Dedifferentiated amniotic fluid mesenchymal stem cell (primary cell): ENCODE results near the gene PFDN2.
"Not testable (repeated sequence)": the region's sequence is repeated elsewhere in the genome, so short reads cannot be mapped to it uniquely, and the experiment has no call there.

ENCODE experiments used
- DNase-seq: peaks from one replicate; pipeline ENCODE4 v3.0.0-alpha.2; 2016; ENCODE audit errors: extremely low spot score

Gene PFDN2

DNA sequence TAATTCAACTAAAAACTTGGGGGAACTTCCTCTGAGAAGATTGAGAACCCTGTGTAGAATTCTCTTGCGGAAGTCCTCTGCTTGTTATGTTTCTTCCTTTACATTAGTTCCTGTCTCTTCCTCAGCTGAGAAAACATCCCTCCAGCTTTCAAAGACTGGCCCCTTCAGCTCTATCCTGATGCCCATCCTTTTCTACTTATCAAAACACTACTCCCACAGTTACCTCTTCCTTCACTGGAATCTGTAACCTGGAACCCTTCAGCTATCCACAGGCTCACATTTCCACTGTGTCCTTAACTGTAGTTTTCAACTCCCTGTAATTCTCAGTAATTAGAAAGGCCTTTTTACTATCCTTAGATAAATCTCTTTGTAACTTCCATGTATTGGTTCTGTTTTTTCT lies 20.6 kb upstream of the PFDN2 start:
- DNase-seq: no peak

DNA sequence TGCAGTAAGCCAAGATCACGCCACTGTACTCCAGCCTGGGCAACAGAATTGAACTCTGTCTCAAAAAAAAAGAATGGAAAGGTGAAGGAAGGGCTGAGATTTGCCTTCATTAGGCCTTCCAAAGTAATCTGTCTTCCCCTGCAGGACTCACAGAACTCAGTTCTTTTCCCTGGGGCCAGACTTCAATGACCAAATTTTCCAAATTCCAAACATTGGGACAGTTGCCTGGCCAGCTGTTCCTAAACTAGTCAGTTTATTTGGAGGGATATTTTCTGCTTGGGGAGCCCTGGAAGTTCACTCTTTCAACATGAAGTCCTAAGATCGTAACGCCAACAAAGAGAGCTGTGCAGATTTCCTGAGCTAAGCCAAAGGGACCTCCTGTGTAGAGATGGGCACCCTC lies 20.0 kb upstream of the PFDN2 start:
- DNase-seq: no peak

DNA sequence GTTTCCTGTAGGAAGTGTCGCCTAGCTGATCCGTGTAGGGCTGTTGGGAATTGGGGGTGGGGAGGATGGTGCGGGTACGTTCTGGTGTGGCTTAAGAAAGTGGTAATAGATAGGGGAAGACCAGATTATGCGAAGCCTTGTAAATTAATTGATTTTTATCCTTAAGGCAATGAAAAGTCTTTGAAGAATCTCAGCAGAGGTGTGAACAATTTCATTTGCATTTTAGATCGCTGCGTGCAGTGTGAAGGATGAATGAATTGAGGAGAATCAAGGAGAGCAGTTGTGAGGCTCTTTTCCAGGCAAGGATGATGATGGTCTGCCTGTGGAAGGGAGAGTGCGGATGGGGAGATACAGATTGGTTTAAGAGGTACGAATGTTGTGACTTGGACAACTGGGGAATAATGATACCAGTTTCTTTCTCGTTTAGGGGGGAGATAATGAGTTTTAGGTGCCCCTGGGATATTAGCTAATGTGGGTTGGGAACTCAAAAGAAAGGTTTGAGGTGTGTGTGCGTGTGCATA lies 15.4 kb upstream of the PFDN2 start:
- DNase-seq: no peak

DNA sequence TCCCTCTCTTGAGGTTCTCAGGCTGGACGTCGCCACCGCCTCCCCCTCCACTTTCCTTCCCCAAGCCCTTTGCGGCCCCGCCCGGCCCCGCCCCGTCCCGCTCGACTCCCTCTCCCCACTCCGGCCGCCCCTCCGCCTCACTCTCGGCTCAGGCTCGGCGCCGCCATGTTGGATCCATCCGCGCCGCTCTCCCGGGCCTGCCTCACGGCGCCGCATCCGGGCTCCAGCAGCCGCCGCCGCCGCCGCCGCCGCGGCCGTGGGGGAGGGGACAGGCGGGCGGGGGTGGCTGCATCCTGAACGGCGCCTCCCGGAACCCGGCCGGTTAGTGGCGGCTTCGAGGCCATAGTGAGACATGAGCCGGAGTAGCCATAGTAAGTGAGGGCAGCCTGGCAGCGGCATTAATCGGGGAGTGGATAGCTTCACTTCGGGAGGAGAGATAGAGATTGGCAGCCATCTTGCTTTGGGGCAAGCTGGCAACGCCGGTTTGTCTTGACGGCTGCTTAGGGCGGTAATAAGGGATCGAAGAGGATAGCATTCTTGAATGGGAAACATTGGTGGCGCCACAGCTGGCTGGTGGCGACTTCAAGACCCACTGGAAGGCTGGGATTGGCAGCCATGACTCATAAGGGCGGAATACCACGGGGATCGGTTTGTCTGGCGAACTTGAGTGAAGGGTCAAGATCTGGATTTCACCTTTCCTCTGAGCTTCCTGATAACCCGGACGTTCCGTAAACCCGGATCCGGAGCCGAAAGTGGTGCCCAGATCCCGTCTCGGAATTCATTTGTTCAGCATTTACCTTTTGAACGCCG lies 14.8 kb upstream of the PFDN2 start, which contains the start of gene DEDD:
TSS of gene DEDD (minus strand) at position 258 of the 810 bp plus-strand sequence. CDS start 8,205 bp downstream, outside the sequence.
- DNase-seq: peak; percentile 89

DNA sequence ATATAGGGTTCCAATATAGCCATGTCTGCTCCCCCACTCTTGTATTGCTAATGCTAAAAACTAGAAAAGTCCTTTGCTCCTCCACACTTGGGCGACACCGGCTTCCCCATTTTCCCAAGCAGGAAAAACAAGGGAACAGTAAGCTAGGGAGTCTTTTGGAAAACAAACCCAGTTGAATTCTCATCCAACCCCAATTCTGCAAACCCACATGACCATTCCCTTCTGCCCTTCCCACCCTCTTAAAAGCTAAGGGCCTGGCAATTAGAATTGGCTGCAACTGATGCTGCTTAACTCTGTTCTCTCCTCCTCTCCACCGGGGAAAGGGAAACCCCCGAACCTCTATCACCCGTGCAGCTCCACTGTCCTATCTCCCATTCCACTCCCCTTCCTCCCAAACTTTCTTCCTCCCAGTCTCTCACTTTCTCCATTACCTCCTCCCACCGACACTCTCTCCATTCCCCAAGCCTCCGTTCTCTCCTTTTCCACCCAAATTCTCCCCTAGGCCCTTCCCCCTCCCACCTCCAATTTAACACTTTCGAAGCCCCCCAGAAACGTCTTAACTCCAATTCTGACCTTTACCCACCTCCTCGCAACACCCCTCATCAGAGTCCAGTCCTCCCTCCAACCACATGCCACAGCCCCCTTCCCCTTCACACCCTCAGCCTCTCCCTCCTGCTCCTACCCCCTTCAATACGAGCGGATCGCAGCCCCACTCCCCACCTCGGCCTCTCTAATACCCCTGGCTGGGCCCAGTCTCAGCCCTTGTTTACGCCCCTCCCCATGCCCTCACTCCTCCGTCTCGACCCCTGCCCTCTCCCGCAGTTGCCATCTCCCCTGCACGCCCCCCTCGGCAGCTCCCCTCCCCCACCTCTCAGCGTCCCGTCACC lies 13.9 kb upstream of the PFDN2 start:
- peak; percentile 39 for DNase-seq

DNA sequence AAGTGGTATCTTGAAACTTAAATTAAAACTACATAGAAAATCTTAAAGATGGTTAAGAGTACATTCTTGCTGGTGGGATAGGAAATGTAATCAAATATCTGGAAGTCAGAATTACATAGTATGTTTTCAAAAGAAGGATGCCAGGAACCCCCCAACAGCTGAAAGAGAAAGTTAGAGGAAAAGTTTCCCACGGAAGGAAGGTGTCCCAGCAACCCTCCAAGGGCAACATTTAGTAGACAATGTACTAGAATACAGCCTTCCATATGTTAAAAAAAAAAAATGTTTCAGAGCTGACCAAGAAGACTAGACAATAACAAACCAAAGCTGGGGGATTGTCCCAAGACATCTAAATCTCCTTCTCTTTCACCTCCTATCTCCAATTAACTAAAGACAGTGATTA lies 12.4 kb upstream of the PFDN2 start:
- no peak for DNase-seq

DNA sequence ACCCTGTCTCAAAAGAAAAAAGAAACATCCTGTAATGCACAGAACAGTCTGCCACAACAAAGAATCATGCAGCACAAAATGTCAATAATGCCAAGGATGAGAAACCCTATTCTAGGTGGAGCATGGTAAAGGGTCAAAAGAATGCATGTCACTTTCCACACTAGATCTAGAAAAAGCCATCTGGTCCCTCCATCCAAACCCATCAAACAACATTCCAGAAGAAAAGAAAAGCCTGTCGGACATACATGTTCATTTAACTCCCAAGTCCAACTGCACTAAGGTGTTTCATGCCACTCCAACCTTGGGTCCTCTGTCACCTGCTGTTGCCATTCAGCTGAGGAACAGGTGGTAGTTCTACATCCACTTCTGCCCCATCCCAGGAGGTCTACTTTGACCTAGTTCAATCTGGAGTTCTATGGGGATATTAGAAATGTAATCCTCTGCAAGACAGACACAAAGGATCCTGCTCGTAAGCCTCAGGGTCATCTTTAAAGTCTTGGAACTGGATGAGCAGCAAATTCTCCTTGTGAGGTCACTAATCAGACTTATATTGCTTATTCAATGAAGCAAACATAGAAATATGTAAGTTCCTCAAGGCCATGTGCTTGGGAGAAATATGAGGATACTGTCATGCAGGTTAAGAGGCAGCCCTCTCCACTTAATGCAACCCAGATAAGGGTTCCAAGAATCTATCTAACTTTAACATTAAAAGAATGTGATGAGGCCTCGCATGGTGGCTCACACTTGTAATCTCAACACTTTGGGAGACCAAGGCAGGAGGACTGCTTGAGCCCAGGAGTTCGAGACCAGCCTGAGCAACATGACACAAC lies 11.0 kb upstream of the PFDN2 start:
- no peak for DNase-seq

DNA sequence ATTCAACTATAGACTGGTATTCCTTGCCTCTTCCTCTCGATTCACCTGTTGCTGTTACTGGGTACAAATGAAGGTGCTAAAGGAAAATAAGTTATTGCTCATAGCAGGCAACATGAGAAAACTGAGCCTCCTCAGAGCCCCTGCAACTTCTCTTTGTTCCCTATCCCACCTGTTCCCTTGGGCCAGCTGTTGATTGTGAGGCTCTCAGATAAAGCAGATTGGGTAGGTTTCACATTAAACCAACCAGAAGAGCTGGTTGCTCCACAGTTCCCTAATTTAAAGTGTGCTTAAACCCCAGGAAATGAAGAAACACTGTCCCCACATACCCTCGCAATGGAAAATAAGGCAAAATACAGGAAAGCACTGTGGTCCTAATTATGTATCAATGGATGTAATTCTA lies 9.8 kb upstream of the PFDN2 start:
- no peak for DNase-seq

DNA sequence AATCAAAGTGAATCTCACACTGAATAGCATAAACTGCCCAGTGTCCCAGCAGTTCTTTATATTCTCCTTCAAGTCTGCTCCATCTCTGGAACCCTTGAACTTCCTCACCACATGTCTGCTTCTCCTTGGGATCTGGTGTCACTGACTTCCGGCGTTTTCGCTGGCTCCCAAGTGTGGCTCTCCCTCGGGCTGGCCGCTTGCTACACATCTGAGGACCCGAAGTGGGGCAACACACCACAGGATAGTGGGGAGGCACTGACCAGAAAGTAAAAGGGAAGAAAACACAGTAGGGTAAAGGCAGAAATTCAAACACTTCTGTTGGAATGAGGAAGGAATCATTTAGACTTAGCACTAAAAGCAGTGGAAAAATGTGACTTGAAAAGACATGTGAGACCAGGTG lies 5.1 kb upstream of the PFDN2 start:
- DNase-seq: no peak

DNA sequence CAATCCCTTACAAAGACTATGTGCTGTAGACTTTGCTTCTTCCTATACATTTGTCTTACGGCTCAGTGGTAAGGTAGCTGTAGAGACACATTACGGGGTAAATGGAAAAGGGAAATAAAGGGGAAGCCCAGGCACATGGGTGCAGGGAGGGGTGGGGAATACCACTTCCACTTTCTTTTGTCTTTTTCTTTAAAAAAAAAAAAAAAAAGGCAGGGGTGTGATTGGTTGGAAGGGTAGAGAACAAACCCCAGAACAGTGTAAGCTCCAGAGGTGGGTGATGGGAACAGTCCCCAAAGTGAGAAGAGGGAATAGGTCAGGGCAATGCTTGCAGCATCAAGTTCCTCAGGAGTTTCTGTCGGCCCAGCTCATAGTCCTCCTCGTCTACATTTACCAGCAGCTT lies 4.0 kb upstream of the PFDN2 start:
- DNase-seq: no peak

DNA sequence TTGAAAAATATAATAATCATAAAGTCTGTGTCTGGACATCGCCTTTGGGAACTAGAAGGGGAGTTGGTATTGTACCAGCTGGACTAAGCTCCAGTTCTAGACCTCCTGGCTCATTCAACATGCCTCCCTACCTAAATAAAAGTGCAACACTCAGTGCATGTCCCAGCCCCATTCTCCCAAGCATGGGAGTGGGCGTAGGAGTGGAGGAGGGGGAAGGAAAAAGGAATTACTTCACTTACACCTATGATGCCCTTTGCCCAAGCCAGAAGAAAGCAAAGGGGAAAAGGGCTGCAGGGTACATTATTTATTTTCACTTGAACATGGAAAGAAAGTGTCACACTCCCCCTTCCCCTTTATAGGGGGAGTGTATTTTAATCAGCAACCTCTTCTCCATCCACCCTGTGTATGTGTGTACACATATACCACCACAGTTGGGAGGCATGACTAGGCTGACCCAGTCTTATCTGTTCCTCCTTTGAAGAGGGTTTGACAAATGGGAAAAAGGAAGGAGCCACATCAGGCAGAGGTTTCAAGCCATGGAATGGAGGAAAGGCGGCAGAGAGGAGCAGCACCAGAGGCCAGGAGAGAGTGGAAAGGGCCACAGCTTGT lies 3.3 kb upstream of the PFDN2 start:
- DNase-seq: no peak

DNA sequence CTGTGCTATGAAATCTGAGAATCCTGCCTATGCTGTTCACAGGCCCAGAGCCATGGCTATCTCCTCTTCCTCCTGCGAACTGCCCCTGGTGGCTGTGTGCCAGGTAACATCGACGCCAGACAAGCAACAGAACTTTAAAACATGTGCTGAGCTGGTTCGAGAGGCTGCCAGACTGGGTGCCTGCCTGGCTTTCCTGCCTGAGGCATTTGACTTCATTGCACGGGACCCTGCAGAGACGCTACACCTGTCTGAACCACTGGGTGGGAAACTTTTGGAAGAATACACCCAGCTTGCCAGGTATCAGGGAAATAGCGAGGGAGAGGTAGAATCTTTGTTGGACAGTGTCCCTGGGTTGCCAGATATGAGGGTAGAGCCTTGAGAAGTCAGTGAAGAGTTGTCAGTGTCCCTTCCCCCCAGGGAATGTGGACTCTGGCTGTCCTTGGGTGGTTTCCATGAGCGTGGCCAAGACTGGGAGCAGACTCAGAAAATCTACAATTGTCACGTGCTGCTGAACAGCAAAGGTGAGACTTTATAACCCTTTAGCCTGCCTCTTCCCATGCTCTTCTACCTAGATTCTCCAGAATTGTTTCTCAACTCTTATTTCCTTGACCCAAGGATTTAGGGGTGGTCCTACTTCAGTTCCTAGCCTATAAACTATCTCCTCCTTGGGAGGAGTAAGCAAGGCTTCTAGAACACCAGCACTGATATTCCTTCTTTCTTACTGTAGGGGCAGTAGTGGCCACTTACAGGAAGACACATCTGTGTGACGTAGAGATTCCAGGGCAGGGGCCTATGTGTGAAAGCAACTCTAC lies 1.5 kb upstream of the PFDN2 start:
- peak; percentile 59 for DNase-seq

DNA sequence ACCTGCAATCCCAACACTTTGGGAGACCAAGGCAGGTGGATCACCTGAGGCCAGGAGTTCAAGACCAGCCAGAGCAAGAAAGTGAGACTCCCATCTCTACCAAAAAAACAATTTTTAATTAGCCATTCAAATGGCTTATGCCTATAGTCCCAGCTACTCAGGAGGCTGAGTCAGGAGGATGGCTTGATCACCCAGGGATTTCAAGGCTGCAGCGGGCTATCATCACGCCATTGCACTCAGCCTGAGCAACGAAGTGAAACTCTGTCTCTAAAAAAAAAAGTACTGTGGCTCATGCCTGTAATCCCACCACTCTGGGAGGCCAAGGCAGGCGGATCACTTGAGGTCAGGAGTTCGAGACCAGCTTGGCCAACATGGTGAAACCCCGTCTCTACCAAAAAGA lies 1.9 kb downstream of the PFDN2 start:
- not testable (repeated sequence) for DNase-seq

DNA sequence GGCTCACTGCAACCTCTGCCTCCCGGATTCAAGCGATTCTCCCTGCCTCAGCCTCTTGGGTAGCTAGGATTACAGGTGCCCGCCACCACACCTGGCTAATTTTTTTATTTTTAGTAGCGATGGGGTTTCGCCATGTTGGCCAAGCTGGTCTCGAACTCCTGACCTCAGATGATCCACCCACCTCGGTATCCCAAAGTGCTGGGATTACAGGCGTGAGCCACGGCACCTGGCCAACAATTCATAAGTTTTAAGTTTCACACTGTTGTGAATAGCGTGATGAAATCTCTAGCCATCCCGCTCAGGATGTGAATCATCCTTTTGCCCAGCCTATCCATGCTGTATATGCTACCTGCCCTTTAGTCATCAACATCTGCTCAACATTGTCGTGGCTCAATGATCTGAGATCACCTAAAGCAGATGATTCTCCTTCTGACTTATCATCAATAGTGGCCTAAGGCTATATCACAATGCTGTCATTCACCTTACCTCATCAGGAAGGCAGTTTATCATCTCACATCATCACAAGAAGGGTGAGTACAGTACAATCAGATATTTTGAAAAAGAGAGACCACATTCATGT lies 2.6 kb downstream of the PFDN2 start:
- DNase-seq: no peak

DNA sequence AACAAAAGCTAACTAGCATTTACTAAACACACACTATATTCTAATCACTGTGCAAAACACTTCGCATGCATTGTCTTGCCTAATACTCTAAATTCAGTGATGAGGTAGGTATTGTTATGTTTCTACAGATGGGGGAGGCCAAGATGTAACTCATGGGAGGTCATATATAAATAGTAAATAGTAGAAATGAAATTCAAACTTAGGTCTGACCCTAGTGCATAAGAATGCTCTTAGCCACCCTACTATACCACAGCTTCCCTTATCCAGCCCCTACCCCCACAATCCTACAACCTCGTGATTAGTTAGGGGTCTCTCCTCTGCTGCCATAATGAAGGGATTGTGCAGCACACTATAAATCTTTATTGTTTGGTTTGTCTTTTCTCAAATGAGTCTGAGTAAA lies 3.3 kb downstream of the PFDN2 start:
- DNase-seq: no peak

DNA sequence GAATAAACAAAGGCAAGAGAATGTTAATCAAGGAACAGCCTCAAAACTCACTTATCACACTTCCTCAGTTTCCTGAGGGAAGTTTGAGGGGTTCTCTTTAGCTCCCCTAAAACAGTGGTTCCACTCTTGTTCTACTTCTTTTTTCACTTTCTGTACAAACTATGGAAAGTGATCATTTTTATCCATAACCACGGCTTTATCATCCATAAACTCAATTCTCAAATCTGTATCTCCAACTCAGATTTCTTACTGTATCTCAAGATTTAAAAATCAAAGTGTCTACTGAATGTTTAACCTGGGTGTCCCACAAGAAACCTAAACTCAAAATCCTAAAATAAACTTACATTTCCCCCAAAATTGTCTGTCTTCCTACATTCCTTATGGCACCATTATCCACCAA lies 3.9 kb downstream of the PFDN2 start:
- DNase-seq: no peak

DNA sequence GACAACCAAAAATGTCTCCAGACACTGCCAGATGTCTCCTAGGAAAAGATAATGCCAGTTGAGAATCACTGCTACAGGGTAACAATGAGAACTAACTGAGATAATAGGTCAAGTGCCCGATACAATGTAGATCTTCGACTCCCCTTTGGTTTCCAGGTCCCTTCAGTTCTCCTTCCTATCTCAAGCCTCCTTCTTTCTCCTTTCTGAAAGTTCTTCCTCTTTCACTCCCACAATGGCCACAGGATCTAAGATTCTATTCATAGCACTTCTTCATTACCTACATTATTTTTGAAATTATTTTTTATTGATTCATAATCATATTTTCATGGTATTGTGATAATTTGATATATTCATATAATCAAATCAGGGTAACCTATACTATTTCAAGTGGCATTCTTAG lies 6.3 kb downstream of the PFDN2 start:
- DNase-seq: no peak

DNA sequence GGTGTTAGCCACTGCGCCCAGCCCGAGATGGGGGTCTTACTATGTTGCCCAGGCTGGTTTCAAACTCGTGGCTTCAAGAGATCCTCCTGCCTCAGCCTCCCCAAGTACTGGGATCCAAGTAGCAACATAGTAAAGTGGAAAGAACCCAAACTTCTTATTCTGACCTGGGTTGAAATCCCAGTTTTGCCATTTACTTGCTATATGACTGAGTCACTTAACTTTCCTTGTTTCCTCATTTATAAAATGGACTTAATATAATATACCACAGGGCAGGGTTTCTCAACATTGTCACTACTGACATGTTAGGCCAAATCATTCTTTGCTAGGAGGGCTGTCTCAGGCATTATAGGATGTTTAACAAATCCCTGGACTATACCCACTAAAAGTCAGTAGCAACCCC lies 6.7 kb downstream of the PFDN2 start:
- no peak for DNase-seq

DNA sequence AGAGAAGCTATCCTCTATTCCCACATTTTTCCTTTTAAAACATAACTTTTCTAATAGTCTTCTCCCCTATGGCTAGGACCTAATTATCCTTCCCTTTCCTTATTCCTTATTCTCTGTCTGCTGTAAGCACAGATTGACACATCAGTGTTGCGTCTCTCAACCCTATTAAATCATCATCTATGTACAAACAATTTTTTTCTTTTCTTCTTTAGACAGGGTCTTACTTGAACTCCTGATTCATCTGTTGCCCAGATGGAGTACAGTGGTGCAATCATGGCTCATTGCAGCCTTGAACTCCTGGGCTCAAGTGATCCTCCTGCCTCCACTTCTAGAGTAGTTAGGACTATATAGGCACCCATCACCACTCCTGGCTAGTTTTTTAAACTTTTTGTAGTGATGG lies 11.4 kb downstream of the PFDN2 start:
- no peak for DNase-seq

DNA sequence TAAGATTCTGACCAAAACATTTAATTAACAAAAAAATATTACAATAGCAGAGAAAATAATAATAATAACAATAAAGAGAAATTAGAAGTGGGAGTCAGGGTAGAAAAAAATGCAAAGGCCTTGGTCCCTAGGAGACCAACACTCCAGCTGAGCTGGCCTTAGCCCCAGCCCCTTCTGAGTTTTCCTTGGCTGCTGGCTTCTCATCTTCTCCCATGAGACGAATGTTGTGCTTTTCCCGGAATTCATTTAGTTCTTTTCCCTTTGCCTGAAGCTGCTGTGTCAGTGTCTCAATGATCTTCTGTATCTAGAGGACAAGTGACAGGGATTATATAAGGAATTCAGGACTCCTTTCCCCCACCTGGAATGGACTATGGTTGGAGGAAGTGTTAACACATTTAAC lies 17.3 kb downstream of the PFDN2 start:
- no peak for DNase-seq
